ENCODE results near the gene FANCD2. TPM values are rescaled to one million over a fixed set of nuclear protein-coding genes. Genes with fewer than 3 reads are reported as not detected.
"Not testable (repeated sequence)": the region's sequence is repeated elsewhere in the genome, so short reads cannot be mapped to it uniquely, and the experiment has no call there.

FANCD2 gene
- polyA plus RNA-seq, 1 of the 3 experiments (the other 2 are of a cell fraction), result 7.3 TPM

GRCh38 chr3:10047876-10048275 is 21.6 kb downstream of the FANCD2 start:
- POLR2A ChIA-PET, result no interaction called here
- Histone ChIP-seq H3K4me1 (ENCODE audit: control insufficient read depth in 1 of 2, insufficient read depth in 2 of 2, low read depth in 1 of 2, low read length in 1 of 2) (no peaks in the 10 kb centered on the region), H3K79me2 (ENCODE audit: insufficient read depth) (no peaks in the 10 kb centered on the region), H3K36me3 (replicated peaks in 1 of 2; ENCODE audit: control insufficient read depth in 1 of 2, insufficient read depth in 2 of 2, low read length in 1 of 2) (peaks cover 13 to 20% of the 10 kb centered on the region in 2 experiments), H3K4me2 (no peak overlapping the region), H4K20me1 (ENCODE audit: insufficient read depth) (no peaks in the 10 kb centered on the region), H3K9ac (no peak overlapping the region), H2AFZ (ENCODE audit: low read depth) (no peak overlapping the region), H3K4me3 (ENCODE audit: low read depth in 2 of 2, low read length in 1 of 2) (no peak overlapping the region), H3K27ac (ENCODE audit: low read depth in 2 of 2, low read length in 1 of 2) (no peak overlapping the region), H3K27me3 (ENCODE audit: insufficient read depth) (no peaks in the 10 kb centered on the region), H3K9me3 (no peaks in the 10 kb centered on the region), H3F3A (replicated peaks; ENCODE audit: insufficient read depth) (no peaks in the 10 kb centered on the region), H3K9me2 (no peaks in the 10 kb centered on the region)
- CTCF ChIA-PET, result no interaction called here
- WGBS (ENCODE audit: low lambda C conversion rate), result 76% methylated on average over 2 of the region's 2 CpGs
- TF ChIP-seq RCOR1 (IDR thresholded peaks at IDR 0.05; ENCODE audit: low read length), result no peak
- TF ChIP-seq USF2 (IDR thresholded peaks at IDR 0.05; ENCODE audit: borderline replicate concordance, low read depth, low read length), result no peak
- TF ChIP-seq EZH2phosphoT487 (IDR thresholded peaks at IDR 0.05; ENCODE audit: borderline replicate concordance, low read depth), result no peak
- no peak for TF ChIP-seq REST (IDR thresholded peaks at IDR 0.05; ENCODE audit: low read depth, low read length)
- no peak for TF ChIP-seq TAF1 (IDR thresholded peaks at IDR 0.05; ENCODE audit: borderline replicate concordance, low read depth, low read length)
- no peak for TF ChIP-seq FOSL2 (IDR thresholded peaks at IDR 0.05; ENCODE audit: borderline replicate concordance, low read depth)
- no peak for TF ChIP-seq GATA2 (CRISPR knock-in tag; IDR thresholded peaks at IDR 0.05)
- TF ChIP-seq GABPA (IDR thresholded peaks at IDR 0.05; ENCODE audit: low read depth), result no peak
- TF ChIP-seq RAD21 (IDR thresholded peaks at IDR 0.05; ENCODE audit: low read length), result no peak
- TF ChIP-seq, protein P1, sequence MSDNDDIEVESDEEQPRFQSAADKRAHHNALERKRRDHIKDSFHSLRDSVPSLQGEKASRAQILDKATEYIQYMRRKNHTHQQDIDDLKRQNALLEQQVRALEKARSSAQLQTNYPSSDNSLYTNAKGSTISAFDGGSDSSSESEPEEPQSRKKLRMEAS (IDR thresholded peaks at IDR 0.05; ENCODE audit: low read depth), result no peak
- no peak for TF ChIP-seq RFX5 (IDR thresholded peaks at IDR 0.05; ENCODE audit: low read length)
- TF ChIP-seq SIN3A (IDR thresholded peaks at IDR 0.05; ENCODE audit: borderline replicate concordance, low read depth, low read length), result no peak
- TF ChIP-seq MEF2A (IDR thresholded peaks at IDR 0.05; ENCODE audit: borderline replicate concordance, low read depth), result no peak
- TF ChIP-seq NFIC (IDR thresholded peaks at IDR 0.05; ENCODE audit: borderline replicate concordance), result no peak
- TF ChIP-seq TCF12 (IDR thresholded peaks at IDR 0.05), result no peak
- TF ChIP-seq NRF1 (IDR thresholded peaks at IDR 0.05; ENCODE audit: low read depth, low read length), result no peak
- no peak for TF ChIP-seq FOXM1 (IDR thresholded peaks at IDR 0.05; ENCODE audit: low read depth)
- TF ChIP-seq, protein P2, sequence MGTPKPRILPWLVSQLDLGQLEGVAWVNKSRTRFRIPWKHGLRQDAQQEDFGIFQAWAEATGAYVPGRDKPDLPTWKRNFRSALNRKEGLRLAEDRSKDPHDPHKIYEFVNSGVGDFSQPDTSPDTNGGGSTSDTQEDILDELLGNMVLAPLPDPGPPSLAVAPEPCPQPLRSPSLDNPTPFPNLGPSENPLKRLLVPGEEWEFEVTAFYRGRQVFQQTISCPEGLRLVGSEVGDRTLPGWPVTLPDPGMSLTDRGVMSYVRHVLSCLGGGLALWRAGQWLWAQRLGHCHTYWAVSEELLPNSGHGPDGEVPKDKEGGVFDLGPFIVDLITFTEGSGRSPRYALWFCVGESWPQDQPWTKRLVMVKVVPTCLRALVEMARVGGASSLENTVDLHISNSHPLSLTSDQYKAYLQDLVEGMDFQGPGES (IDR thresholded peaks at IDR 0.05; ENCODE audit: low read depth, low read length), result no peak
- DNase-seq, result no peak

GRCh38 chr3:10053054-10053453 is 26.8 kb downstream of the FANCD2 start:
- H3K4me3 ChIP-seq (ENCODE audit: low read depth in 2 of 2, low read length in 1 of 2); H4K20me1 ChIP-seq (ENCODE audit: insufficient read depth); H3K9ac ChIP-seq; H2AFZ ChIP-seq (ENCODE audit: low read depth); H3F3A ChIP-seq (replicated peaks; ENCODE audit: insufficient read depth); CTCF ChIA-PET; H3K36me3 ChIP-seq (replicated peaks in 1 of 2; ENCODE audit: control insufficient read depth in 1 of 2, insufficient read depth in 2 of 2, low read length in 1 of 2); H3K27me3 ChIP-seq (ENCODE audit: insufficient read depth); H3K4me2 ChIP-seq; H3K27ac ChIP-seq (ENCODE audit: low read depth in 2 of 2, low read length in 1 of 2); H3K79me2 ChIP-seq (ENCODE audit: insufficient read depth); H3K4me1 ChIP-seq (ENCODE audit: control insufficient read depth in 1 of 2, insufficient read depth in 2 of 2, low read depth in 1 of 2, low read length in 1 of 2); DNase-seq; H3K9me2 ChIP-seq; H3K9me3 ChIP-seq; POLR2A ChIA-PET: not testable (repeated sequence)
- 94% methylated on average over 5 of the region's 6 CpGs for WGBS (ENCODE audit: low lambda C conversion rate)
